DND-41 (cell line): Measurements from ENCODE around the gene PCDHB10.
"Not testable (repeated sequence)": the region's sequence is repeated elsewhere in the genome, so short reads cannot be mapped to it uniquely, and the experiment has no call there.

Source experiments
- ATAC-seq: fragments of 200-7000 bp; cut with Tn5 transposase; 3 replicates; pipeline ENCODE4 v1.9.1; 2021; ENCODE audit warnings: low read depth; ENCODE audit not compliant: insufficient read depth
- DNase-seq: peaks from one replicate; pipeline ENCODE4 v3.0.0-alpha.2; 2020
- H2AFZ ChIP-seq: 2 replicates; pipeline ENCODE4 v1.6.0; 2012; ENCODE audit warnings: low read depth, low read length
- H3K27ac ChIP-seq: 2 replicates; pipeline ENCODE4 v1.5.1; 2012; ENCODE audit warnings: low read length, inconsistent platforms
- H3K27me3 ChIP-seq: fragments of 200-600 bp; sonication (generic); 2 replicates; pipeline ENCODE4 v1.6.0; 2012; ENCODE audit warnings: low read length, mild to moderate bottlenecking, inconsistent platforms; ENCODE audit not compliant: insufficient read depth, poor library complexity
- H3K36me3 ChIP-seq: 2 replicates; pipeline ENCODE4 v1.5.1; 2012; ENCODE audit warnings: low read length, inconsistent platforms; ENCODE audit not compliant: insufficient read depth
- H3K4me1 ChIP-seq: 2 replicates; pipeline ENCODE4 v1.5.1; 2012; ENCODE audit warnings: mild to moderate bottlenecking, low read length; ENCODE audit not compliant: insufficient read depth
- H3K4me2 ChIP-seq: 2 replicates; pipeline ENCODE4 v1.6.0; 2012; ENCODE audit warnings: mild to moderate bottlenecking, moderate library complexity, low read length, inconsistent platforms; ENCODE audit not compliant: insufficient read depth
- H3K4me3 ChIP-seq, 2 experiments: fragments of 200-600 bp in 1 of 2; shearing (Covaris generic) in 1 of 2; 2 replicates each; pipeline ENCODE4 v1.5.1; 2012 to 2016; ENCODE audit warnings: inconsistent platforms in 2 of 2, low read length in 2 of 2, mild to moderate bottlenecking in 2 of 2, low read depth in 1 of 2, moderate library complexity in 1 of 2
- H3K79me2 ChIP-seq: 2 replicates; pipeline ENCODE4 v1.6.0; 2012; ENCODE audit warnings: low read length, inconsistent platforms; ENCODE audit not compliant: insufficient read depth
- H3K9ac ChIP-seq: 2 replicates; pipeline ENCODE4 v1.6.0; 2012; ENCODE audit warnings: low read depth, mild to moderate bottlenecking, inconsistent platforms, low read length, moderate library complexity
- H3K9me3 ChIP-seq: 2 replicates; pipeline ENCODE4 v1.5.1; 2012; ENCODE audit warnings: low read length, moderate library complexity, mild to moderate bottlenecking, inconsistent platforms; ENCODE audit not compliant: insufficient read depth, severe bottlenecking
- H4K20me1 ChIP-seq: 2 replicates; pipeline ENCODE4 v1.6.0; 2012; ENCODE audit warnings: low read length; ENCODE audit not compliant: insufficient read depth
- EZH2 ChIP-seq: IDR thresholded peaks from 3 replicates; pipeline ENCODE4 v1.6.1; 2012; ENCODE audit warnings: borderline replicate concordance, low read depth, mild to moderate bottlenecking, moderate library complexity, low read length, inconsistent platforms; ENCODE audit not compliant: severe bottlenecking
- TF ChIP-seq, protein P1 (sequence below): IDR thresholded peaks from 2 replicates; pipeline ENCODE4 v1.5.1; 2012; ENCODE audit warnings: borderline replicate concordance, low read length, moderate library complexity, mild to moderate bottlenecking; ENCODE audit not compliant: poor library complexity, severe bottlenecking; ENCODE audit errors: extremely low read depth

PCDHB10 gene

DNA sequence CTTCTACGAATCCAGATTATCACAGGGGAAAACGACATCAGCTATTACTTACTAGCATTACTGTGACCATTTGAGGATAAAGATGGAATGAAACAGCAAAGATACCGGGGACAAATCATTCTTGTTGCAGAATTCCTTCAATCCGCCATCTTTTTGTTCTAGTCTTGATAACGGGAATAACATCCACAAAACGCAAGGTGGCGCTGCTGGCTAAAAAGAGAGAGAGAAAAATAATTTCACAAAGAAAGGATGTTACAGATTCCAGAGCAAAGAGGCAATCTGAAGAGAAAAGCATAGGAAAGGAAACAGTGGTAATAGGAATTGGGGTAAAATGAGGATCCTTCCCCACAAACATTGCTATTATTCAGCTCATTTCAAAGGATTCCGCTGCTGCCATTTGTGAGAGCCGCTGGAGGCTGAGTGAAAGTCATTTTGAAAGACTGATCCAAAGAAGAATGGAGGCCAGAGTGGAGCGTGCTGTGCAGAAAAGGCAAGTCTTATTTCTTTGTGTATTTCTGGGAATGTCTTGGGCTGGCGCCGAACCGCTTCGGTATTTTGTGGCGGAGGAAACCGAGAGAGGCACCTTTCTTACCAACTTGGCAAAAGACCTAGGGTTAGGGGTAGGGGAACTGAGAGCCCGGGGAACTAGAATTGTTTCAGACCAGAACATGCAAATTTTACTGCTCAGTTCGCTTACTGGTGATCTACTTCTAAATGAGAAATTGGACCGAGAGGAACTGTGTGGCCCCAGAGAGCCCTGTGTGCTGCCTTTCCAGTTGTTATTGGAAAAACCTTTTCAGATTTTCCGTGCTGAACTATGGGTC, 19.6 kb upstream of the PCDHB10 start, which contains the start of gene PCDHB7:
PCDHB7 (plus strand) TSS at position 264 of the 824 bp plus-strand sequence; CDS start at position 456, 192 bp downstream.
- Histone ChIP-seq H3K4me2 (no peak within 1 kb of the TSS), H2AFZ (peak within 1 kb of the TSS; percentile 42; the same call in 1 of the 2 replicates), H3K27ac (no peak within 1 kb of the TSS), H3K4me1 (no peaks in the 10 kb centered on the region), H3K36me3 (no peaks in the 10 kb centered on the region), H4K20me1 (no peaks in the 10 kb centered on the region), H3K9me3 (no peaks in the 10 kb centered on the region), H3K79me2 (no peaks in the 10 kb centered on the region), H3K27me3 (peaks cover 8% of the 10 kb centered on the region), H3K9ac (no peak within 1 kb of the TSS), H3K4me3 (no peak within 1 kb of the TSS)
- DNase-seq (peak; percentile 42), ATAC-seq (no peak)
- no peak for TF ChIP-seq EZH2
- TF ChIP-seq, protein P1, sequence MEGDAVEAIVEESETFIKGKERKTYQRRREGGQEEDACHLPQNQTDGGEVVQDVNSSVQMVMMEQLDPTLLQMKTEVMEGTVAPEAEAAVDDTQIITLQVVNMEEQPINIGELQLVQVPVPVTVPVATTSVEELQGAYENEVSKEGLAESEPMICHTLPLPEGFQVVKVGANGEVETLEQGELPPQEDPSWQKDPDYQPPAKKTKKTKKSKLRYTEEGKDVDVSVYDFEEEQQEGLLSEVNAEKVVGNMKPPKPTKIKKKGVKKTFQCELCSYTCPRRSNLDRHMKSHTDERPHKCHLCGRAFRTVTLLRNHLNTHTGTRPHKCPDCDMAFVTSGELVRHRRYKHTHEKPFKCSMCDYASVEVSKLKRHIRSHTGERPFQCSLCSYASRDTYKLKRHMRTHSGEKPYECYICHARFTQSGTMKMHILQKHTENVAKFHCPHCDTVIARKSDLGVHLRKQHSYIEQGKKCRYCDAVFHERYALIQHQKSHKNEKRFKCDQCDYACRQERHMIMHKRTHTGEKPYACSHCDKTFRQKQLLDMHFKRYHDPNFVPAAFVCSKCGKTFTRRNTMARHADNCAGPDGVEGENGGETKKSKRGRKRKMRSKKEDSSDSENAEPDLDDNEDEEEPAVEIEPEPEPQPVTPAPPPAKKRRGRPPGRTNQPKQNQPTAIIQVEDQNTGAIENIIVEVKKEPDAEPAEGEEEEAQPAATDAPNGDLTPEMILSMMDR = peak; percentile 73

DNA sequence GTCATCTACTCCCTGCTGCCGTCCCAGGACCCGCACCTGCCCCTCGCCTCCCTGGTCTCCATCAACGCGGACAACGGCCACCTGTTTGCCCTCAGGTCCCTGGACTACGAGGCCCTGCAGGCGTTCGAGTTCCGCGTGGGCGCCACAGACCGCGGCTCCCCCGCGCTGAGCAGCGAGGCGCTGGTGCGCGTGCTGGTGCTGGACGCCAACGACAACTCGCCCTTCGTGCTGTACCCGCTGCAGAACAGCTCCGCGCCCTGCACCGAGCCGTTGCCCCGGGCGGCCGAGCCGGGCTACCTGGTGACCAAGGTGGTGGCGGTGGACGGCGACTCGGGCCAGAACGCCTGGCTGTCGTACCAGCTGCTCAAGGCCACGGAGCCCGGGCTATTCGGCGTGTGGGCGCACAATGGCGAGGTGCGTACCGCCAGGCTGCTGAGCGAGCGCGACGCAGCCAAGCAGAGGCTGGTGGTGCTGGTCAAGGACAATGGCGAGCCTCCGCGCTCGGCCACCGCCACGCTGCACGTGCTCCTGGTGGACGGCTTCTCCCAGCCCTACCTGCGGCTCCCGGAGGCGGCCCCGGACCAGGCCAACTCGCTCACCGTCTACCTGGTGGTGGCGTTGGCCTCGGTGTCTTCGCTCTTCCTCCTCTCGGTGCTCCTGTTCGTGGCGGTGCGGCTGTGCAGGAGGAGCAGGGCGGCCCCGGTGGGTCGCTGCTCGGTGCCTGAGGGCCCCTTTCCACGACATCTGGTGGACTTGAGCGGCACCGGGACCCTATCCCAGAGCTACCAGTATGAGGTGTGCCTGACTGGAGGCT, 17.7 kb upstream of the PCDHB10 start:
- not testable (repeated sequence) for H3K36me3 ChIP-seq, H3K4me2 ChIP-seq, DNase-seq, H3K27ac ChIP-seq, ATAC-seq, H3K4me1 ChIP-seq, H2AFZ ChIP-seq, H4K20me1 ChIP-seq, H3K4me3 ChIP-seq, H3K9ac ChIP-seq, H3K9me3 ChIP-seq, H3K79me2 ChIP-seq, H3K27me3 ChIP-seq

DNA sequence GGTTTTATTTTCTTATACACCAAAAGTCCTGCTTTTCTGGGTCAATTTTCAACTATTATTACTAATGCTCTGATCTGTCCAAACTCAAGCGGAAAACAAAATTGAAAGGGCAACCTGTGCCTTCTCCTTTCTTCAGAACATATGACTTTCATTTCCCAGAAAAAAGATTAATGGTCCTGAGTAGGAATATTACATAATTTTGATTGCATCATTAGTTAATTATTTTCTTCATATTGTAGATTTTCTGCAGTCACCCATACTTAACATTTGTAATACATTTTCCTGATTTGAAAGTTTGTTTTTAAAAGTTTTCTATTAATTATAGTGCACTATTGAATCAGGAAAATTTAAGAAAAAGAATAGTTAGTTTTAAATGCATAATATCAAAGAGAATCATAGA, 16.2 kb upstream of the PCDHB10 start:
- no peak for TF ChIP-seq EZH2
- TF ChIP-seq, protein P1 = no peak
- H2AFZ ChIP-seq = no peak overlapping the region
- DNase-seq = no peak
- H3K4me2 ChIP-seq = no peak overlapping the region
- peaks cover 8% of the 10 kb centered on the region for H3K27me3 ChIP-seq
- no peaks in the 10 kb centered on the region for H3K79me2 ChIP-seq
- H3K9ac ChIP-seq = no peak overlapping the region
- ATAC-seq = no peak
- H3K4me1 ChIP-seq = no peaks in the 10 kb centered on the region
- H3K36me3 ChIP-seq = no peaks in the 10 kb centered on the region
- no peaks in the 10 kb centered on the region for H3K9me3 ChIP-seq
- no peaks in the 10 kb centered on the region for H4K20me1 ChIP-seq
- no peak overlapping the region for H3K27ac ChIP-seq
- no peak overlapping the region for H3K4me3 ChIP-seq

DNA sequence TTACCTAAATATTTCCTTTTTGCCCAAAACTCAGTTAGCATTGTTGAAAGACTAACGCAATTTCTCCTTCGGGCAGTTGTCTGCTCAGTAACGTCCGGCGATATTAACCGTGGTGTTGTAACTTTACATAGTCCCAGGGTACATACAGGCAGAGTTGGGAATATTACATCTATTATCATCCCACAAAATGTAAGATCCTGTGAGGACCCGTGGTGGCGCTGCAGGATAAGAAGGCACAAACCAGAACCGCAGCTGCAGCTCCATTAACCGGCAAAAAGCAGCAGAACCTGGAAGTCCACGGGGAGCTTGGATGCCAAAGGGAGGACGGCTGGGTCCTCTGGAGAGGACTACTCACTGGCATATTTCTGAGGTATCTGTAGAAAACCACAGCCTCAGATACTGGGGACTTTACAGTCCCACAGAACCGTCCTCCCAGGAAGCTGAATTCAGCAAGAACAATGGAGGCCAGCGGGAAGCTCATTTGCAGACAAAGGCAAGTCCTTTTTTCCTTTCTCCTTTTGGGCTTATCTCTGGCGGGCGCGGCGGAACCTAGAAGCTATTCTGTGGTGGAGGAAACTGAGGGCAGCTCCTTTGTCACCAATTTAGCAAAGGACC, 14.5 kb upstream of the PCDHB10 start, which contains the start of gene PCDHB8:
PCDHB8 (plus strand) TSS at position 214 of the 615 bp plus-strand sequence; CDS start at position 459, 245 bp downstream.
- not testable (repeated sequence) for H2AFZ ChIP-seq, H3K9ac ChIP-seq, H3K4me1 ChIP-seq, ATAC-seq, H3K4me3 ChIP-seq, H3K36me3 ChIP-seq, H3K9me3 ChIP-seq, DNase-seq, H3K79me2 ChIP-seq, H3K27me3 ChIP-seq, H3K27ac ChIP-seq, H4K20me1 ChIP-seq, H3K4me2 ChIP-seq

DNA sequence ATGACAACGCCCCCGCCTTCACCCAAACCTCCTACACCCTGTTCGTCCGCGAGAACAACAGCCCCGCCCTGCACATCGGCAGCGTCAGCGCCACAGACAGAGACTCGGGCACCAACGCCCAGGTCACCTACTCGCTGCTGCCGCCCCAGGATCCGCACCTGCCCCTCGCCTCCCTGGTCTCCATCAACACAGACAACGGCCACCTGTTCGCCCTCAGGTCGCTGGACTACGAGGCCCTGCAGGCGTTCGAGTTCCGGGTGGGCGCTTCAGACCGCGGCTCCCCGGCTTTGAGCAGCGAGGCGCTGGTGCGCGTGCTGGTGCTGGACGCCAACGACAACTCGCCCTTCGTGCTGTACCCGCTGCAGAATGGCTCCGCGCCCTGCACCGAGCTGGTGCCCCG, 12.8 kb upstream of the PCDHB10 start:
- not testable (repeated sequence) for H3K9me3 ChIP-seq, H3K4me1 ChIP-seq, H3K4me2 ChIP-seq, H3K79me2 ChIP-seq, H3K9ac ChIP-seq, H3K36me3 ChIP-seq, DNase-seq, H4K20me1 ChIP-seq, ATAC-seq, H3K27ac ChIP-seq, H2AFZ ChIP-seq, H3K27me3 ChIP-seq, H3K4me3 ChIP-seq

DNA sequence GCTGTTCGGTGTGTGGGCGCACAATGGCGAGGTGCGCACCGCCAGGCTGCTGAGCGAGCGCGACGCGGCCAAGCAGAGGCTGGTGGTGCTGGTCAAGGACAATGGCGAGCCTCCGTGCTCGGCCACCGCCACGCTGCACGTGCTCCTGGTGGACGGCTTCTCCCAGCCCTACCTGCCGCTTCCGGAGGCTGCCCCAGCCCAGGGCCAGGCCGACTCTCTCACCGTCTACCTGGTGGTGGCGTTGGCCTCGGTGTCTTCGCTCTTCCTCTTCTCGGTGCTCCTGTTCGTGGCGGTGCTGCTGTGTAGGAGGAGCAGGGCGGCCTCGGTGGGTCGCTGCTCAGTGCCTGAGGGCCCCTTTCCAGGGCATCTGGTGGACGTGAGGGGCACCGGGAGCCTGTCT, 12.3 kb upstream of the PCDHB10 start:
- H3K4me3 ChIP-seq, H3K4me2 ChIP-seq, H3K9ac ChIP-seq, H3K9me3 ChIP-seq, H4K20me1 ChIP-seq, H3K79me2 ChIP-seq, ATAC-seq, H3K36me3 ChIP-seq, H3K4me1 ChIP-seq, DNase-seq, H2AFZ ChIP-seq, H3K27me3 ChIP-seq, H3K27ac ChIP-seq: not testable (repeated sequence)
